NCI-H2107 (cell line): ENCODE measurements around the gene MARCO.
"Not testable (repeated sequence)": the region's sequence is repeated elsewhere in the genome, so short reads cannot be mapped to it uniquely, and the experiment has no call there.

Source experiments
- DNase-seq: peaks from one replicate; lab custom pipeline; 2025; lab: John Stamatoyannopoulos, UW

The MARCO gene

DNA sequence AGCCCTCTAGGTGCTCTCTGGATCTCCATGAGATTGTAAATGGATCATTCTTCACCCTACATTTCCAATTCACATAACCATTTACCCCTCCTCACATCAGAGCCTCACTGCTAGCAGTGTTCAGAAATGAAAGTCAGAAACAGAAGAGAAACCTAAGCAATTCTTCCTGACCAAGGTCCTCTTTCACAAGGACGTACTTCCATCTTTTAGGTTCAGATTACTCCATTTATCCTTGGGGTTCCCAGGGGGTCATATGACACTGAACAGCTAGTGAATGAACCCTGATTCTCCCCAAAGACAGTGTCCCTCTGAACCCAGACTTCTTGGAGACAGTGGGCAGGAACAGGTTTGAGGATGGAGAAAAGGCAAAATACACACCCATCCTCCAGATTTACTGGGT lies 12.9 kb upstream of the MARCO start:
- no peak for DNase-seq

DNA sequence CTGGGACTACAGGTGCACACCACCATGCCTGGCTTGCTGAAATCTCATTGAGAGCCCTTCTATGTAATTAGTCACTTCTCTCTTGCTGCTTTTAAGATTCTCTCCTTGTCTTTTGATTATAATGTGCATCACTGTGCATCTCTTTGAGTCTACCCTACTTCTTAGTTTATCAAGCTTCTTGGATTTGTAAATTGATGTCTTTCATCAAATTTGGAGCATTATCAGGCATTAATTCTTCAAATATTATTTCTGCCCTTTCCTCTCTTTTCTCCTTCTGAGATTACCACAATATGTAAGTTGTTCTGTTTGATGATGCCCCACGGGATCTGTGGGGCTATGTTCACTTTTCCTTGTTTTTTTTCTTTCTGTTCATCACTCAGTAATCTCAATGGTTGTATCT lies 9.0 kb upstream of the MARCO start:
- no peak for DNase-seq

DNA sequence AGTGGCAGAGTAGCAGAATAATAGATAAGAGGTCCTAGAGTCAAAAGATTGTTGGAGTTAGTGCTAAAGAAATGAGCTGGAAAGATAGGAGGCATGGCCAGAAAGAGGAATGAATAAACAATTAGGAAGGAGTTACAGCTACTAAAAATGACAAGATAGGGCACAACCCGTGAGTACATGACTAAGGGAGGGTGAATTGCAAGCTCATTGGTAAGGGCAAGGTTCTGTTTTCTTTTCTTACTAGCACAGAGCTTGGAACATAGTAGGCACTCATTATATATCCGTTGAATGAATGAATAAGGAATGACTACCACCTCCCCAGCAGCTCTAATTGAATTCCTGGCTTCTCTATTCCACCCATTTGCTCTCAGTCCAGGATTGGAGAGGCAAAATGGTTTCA lies 5.7 kb upstream of the MARCO start:
- DNase-seq, result no peak

DNA sequence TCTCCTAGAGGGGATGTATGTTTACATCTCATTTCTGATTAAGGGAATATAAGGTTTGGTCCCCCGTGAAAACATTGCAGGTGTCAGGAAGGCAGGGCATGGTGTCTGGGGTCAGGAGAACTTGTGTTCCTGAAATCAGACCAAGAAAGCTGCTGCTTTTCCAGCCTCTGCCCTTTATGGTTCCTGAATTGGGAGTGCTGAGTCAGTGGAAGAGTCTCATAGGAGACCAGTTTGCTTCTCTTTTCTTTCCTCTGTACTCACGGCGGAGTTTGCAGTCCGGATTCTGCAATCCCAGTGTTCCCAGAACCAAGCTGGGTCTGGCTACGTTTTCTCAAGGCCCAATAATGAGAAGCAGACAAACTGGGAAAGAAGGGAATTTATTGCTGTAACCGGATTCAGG lies 5.1 kb upstream of the MARCO start:
- no peak for DNase-seq

DNA sequence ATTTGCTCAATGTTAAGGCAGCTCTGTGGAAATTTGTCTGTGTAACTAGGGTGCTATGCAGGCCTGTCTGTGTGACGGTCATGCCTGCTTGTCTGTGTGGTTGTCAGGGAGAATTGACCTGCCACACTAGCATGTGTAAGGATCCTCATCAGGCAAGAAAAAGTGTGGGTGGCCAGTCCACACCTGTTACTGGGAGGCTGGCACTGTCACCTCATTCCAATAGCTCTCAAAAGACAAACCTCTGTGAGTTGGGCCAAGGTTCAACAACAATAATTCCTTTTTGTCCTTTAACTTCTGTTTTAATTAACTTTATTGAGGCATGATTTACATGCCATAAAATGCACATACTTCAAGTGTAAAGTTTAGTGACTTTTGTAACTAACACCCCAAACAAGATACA lies 4.2 kb upstream of the MARCO start:
- no peak for DNase-seq

DNA sequence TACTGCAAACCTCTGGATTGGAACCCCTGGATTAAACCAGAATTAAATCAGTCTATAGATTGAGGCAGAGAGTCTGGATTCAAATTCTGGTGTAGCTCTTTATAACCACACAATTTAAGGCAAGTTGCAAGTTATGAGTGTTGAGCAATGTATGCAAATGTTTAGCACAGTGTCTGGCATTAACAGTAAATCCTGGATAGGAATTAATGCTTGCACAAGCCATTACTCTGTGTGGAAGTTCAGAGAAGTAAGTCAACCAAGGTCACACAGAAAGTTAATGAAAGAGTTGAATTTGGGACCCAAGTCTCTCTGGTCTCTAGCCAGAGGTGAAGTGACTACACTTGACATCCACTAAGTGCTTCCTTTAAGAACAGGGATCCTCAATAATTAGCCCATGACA lies 2.0 kb upstream of the MARCO start:
- no peak for DNase-seq

DNA sequence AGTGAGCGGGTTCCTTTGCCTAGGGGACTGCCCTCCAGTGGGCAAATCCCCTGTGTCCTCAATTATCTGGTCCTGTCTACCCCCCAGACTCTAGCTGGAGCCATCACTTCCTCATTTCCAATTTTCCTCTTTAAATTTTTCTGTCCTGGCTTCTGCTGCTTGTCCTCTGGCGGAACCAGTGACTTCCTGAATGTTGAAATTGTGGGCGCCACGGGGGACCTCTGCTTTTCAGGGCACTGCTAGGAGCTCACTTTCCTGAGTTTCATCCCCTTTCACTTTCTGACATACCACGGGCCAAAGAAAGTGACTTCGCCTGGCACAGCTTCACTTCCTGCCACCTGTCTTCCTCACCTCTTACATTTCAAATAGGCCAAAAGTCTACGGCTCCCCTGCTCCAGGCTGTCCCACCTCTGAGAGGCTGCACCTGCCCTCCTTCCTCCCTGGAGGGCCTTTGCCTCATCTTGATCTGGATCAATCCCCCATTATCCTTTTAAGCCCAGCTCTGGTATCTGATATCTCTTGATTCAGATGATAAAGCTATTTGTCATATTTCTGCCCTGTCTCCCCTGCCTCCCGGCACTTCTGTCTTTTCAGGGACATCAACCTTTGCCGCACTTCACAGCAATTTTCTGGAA lies 1.4 kb upstream of the MARCO start:
- DNase-seq, result no peak

DNA sequence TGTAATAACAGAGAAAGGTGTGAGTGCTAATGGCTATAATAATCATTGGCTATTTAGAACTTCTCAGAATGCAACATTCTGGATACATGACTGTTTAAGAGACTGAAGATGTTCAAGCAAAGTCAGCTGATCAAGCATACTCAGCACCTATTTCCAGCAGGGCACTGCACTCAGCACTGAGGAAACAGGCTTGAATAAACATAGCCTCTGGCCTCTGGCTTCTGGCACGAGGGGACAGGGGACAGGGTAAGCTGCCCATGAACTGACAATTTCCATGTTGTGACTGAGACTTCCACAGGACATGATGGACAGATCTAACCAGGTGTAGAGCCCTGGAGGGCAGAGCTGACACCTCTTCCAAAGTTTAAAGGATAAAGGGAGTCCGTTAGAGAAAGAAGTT lies 1.3 kb downstream of the MARCO start:
- no peak for DNase-seq

DNA sequence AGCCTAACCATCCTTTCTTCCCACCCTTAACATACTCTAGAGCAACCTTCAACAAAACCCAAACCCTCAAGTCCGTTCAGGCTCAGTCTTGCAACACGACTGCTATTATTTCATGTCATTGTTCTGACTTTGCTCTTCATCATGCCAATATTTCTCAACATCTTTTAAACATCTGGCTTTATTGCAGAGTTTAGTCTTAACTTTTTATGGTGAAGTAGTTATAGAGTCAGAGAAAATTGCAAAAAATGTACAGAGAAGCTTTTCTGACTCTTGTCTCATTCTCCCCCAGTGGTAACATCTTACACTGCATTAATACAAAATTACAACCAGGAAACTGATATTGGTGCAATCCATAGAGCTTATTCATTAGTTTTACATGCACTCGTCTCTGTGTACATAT lies 3.9 kb downstream of the MARCO start:
- no peak for DNase-seq

DNA sequence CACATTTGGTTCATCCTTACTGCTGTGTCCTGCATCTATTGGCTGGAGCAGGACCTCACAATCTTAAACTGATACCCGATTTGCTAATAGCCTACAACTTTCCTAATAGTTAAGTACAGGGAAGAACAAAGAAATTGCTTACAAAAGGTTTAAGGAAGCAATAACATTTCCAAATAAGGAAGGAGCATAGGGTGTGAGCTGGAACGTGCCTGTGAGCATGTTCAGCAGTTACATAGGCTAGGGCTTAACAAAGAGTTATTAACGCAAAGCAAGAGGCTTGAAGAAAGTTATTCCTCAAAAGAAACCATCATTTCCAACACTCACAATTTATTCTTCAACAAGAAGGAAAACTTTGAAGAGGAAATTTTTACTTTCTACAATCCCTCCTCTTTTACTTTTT lies 6.3 kb downstream of the MARCO start:
- not testable (repeated sequence) for DNase-seq

DNA sequence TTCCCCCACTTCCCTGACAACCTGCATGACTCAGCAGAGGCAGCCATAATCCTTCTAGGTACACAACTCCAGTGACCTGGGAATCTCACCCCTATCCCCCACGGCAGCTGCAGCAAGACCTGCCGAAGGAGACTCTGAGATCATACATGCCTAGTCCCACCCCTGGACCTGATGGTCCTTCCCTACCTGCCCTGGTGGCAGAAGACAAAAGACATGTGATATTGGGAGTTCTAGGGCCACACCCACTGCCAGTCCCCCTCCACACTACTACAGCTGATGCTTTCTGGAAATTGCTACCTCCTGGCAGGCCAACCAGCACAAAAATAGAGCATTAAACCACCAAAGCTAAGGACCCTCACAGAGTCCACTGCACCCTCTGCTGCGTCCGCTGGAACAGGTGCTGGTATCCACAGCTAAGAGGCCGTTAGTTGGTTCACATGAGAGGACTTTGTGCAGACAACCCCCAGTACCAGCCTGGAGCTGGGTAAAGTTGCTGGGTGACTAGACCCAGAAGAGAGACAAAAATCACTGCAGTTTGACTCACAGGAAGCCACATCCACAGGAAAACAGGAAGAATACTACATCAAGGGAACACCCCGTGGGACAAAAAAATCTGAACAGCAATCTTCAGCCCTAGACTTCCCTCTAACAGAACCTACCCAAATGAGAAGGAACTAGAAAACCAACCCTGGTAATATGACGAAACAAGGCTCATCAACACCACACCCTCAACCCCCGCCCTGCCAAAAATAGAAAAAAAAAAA lies 12.5 kb downstream of the MARCO start:
- DNase-seq, result no peak

DNA sequence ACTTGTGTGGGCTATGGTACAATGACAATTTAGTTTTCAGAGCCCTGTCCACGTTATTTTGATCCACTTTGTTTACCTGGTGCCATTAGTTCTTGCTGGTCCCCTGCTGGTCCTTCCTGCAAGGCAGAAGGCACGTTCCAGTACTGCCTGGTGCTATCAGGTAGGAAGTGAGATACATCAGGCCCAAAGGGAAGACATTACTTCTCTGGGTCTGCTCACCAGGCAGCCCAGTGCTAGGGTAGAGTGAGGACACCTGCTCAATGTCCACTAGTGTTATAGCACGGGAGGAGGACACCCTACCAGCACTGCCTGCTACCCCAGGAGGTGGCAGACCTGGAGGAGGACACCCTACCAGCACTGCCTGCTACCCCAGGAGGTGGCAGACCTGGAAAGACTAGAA lies 23.7 kb downstream of the MARCO start:
- no peak for DNase-seq

DNA sequence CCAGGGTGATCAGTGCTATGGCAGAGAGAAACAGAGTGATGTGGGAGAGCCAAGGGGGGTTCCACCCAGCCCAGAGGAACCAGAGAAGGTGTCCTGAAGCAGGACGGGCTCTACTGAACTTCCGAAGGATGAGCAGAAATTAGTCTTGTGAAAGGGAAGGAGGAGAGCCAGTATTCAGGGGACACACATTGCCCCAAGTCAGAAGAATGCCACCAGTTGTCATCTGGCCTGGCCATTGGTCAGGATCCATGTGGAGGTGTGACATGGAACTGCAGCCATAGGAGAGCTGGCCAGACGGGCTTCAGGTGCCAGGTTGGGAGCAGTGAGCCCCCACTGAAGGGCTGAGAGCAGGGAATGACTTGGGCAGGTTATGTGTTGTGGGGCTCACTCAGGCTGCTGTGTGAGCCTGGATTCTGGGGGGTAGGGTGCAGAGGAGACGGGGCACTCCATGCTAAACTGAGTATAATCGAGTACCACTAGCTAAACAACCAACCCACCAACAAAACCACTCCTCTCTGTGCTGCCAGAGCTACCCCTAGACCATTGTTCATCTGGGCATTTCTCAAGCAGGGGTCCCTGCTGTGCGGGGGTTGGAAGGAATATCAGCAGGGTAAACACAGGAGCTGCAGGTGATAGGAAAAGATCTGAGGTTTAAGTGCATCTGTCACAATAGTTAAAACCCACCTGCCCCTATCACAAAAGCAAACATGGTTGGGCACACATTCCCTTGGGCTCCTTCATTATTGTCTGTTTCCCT lies 25.3 kb downstream of the MARCO start:
- no peak for DNase-seq

DNA sequence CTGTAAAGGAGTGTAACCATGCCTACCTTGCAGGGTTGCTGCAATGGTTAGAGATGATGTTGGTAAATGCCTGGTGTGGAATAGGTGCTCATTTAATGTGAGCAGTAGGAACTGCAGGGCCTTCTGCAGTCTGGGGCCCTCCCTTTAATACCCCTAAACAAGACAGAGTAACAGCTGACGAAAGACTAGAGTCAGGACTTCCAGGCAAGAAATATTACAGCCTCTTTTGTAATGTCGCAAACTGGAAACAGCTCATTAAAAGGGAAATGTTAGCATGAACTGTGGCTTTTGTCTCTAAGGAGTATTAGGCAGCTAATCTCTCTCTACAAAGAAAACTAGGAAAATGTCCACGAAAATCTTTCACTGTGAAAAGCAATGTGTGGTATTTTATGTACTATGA lies 26.0 kb downstream of the MARCO start:
- DNase-seq, result no peak

DNA sequence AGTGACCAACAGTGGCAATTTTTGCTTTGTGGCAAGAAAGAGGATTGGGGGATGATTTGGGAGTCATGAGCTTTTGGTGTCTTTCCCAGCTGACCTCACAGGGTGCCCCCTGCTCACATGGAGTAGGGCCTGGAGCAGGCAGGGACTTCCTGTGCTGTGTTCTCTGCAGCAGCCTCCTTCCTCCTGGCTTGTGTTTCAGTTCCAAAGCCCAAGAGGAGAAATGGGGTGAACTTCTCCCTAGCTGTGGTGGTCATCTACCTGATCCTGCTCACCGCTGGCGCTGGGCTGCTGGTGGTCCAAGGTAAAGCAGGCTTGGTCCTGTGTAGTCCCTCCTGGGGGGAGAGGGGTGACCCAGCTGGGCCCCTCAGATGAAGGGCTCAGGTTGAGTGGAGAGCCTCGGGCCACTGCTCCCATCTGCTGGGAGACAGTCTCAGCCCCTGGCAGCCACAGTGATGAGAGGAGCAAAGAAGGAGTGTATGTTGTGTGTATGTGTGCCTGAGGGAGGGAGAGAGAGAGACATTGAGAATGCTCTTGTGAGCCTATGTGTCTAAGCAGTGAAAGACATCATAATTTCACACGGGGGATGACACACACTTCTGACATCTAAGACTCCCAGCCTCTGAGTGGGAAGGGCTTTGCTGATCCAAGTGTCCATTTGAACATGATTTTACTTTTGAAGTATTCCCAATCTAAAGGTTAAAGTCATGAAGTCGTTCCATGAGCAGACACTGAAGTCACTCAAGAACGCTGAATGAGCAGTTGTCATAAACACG lies 27.2 kb downstream of the MARCO start:
- DNase-seq, result no peak

DNA sequence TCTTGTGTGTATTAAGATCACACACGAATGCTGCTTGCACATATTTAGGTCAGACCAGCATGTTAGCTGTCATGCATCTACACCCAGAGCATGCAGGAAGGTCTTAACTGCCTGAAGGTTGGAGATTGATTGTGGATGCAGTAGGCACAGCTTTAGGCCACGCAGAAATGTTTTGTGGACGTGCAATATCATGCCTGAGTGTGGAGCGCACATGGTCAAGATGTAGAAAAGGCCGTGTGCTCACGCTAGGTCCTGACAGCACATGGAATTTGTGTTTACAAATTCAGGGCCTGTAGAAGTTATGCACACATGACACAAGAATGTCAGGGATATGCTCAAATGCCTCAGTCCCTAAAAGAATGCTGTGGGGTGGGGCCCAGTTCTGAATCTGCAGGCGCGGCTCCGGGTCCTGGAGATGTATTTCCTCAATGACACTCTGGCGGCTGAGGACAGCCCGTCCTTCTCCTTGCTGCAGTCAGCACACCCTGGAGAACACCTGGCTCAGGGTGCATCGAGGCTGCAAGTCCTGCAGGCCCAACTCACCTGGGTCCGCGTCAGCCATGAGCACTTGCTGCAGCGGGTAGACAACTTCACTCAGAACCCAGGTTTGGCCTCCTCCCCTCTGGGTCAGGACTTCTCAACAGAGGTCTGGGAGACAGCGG lies 27.9 kb downstream of the MARCO start:
- no peak for DNase-seq

DNA sequence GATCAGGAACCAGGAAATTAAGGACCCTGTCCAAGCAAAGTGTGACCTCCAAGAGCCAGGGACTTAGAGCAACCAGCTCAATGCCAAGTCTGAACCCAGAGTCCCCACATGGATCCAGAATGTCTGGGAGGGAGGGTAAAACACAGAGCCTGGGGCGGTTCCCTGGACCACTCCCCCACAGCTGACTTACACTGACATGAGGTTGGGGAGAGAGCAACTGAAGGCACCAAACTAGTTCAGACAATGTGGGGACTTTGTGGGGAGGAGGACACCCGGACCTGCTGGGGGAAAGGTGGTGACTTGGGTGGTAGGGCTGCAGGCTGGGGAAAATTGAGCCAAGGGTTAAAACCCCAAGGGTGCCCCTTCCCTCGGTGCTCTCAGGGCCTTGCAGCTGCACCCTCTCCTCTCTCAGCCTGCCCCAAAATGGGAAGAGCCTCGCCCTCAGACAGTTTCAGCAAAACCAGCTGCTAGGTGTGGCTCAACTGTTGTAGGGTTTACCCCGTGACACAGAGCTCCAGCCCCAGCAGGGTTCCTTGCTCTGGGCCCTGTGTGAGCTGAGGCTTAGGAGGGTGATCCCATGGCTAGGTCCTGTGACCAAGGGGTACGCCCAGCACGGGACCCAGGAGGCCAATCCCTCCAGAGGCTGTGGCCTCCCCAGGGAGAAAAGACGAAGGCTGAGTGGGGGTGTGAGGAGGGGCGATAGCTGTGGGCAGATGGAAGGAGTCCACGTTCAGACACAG lies 28.6 kb downstream of the MARCO start:
- DNase-seq, result no peak

DNA sequence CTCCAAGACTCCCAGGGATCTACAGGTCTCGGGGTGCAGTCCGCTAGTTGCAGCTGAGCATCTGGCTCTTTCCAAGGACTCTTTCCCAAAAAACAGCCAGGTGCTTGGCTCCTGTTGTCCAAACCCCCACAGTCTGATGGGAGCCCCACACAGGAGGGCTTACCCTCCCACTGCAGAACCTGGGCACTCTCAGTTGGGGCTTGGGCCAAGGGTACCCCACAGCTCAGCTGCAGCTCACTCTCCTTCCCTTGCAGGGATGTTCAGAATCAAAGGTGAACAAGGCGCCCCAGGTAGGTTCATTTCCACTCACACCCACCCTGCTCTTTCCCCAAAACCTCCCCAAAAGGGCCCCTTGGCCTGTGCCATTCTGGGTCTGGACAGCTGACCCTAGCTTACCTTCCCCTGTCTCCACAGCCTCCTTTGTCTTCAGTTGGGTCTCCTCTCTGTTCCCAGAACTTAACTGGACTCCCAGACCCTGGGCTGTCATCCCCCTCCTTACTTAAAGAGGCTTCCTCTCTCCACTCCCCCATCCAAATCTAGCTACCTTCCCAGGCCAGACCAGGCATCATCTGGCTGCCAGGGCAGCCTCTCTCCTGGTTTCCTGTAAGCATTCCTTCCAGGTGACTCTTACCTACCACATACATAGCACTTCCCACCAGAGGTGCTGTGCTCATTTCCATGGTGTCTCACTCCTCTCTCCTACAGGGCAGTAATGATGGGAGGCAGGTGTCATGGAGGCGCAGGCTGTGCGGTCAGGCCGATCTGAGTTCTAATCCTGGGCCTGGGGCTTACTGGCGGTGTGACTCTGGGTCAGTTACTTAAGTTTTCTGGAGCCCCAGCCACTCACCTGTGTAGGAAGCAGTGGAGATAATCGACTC lies 29.5 kb downstream of the MARCO start:
- DNase-seq, result no peak

DNA sequence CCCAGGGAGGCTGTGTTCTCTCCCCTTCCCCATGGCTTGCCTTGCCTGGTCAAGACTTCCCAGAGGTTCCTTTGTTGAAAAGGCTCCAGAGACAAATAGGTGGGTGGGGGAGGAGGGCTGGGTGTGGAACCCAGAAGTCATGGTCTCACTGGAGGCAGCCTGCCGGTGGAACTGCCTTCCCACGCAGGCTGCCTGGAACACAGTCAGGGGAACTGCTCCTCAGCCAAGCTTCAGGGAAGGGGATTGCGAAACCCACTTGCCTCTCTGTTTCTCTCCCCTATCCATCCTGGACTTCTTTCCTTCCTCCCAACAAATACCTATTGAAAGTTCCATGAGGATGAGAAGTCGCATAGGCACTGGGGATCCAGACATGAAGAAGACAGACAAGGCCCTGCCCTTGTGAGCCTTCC lies 31.6 kb downstream of the MARCO start:
- no peak for DNase-seq
